PC-9 (cell line): Measurements from ENCODE around the gene ATP6V1G3. TPM values are rescaled to one million over a fixed set of nuclear protein-coding genes. Genes with fewer than 3 reads are reported as not detected.

Experiments used
- BruUV-seq: library from RNA; stranded (reverse); fragments of 400-500 nt; replicated peaks from 2 replicates; lab custom pipeline; 2021; lab: Mats Ljungman, UMichigan
- CTCF ChIA-PET: fragments of 300-600 bp; sonication (Branson Sonifier 250); formaldehyde crosslinking; loops from one replicate; lab custom pipeline; 2022; ENCODE audit warnings: antibody characterized with exemption; lab: Charles Lee
- POLR2A ChIA-PET: fragments of 300-600 bp; sonication (Branson Sonifier 250); formaldehyde crosslinking; loops from one replicate; lab custom pipeline; 2022; ENCODE audit warnings: antibody characterized with exemption; ENCODE audit not compliant: unreplicated experiment; lab: Charles Lee
- DNase-seq, 2 experiments: peaks; one replicate each; pipeline versions ENCODE4 v3.0.0 to v3.0.0-alpha.2; 2015 to 2022; ENCODE audit warnings: mixed read lengths in 1 of 2
- H2AFZ ChIP-seq: fragments of 200-600 bp; sonication (generic); 2 replicates; pipeline ENCODE4 v1.8.1; 2017; ENCODE audit warnings: antibody characterized with exemption
- H3F3A ChIP-seq: fragments of 200-600 bp; sonication (generic); 2 replicates; pipeline ENCODE4 v1.8.1; 2017; ENCODE audit warnings: antibody characterized with exemption, mild to moderate bottlenecking, low read depth; ENCODE audit not compliant: insufficient read depth
- H3K27ac ChIP-seq: fragments of 200-600 bp; sonication (generic); 2 replicates; pipeline ENCODE4 v1.6.1; 2016; ENCODE audit warnings: mixed run types
- H3K27me3 ChIP-seq: fragments of 200-600 bp; sonication (generic); 2 replicates; pipeline ENCODE4 v1.6.1; 2016; ENCODE audit warnings: low read depth, mixed run types; ENCODE audit not compliant: insufficient read depth
- H3K36me3 ChIP-seq: fragments of 200-600 bp; sonication (generic); 2 replicates; pipeline ENCODE4 v1.6.1; 2016; ENCODE audit warnings: low read depth, mixed run types
- H3K4me1 ChIP-seq: fragments of 200-600 bp; sonication (generic); replicated peaks from 2 replicates; pipeline ENCODE4 v1.6.1; 2016; ENCODE audit warnings: mixed run types; ENCODE audit not compliant: insufficient read depth
- H3K4me2 ChIP-seq: fragments of 200-600 bp; sonication (generic); 2 replicates; pipeline ENCODE4 v1.6.1; 2017; ENCODE audit warnings: mixed run types
- H3K4me3 ChIP-seq: fragments of 200-600 bp; sonication (generic); 2 replicates; pipeline ENCODE4 v1.6.1; 2016; ENCODE audit warnings: mixed run types
- H3K79me2 ChIP-seq: fragments of 200-600 bp; sonication (generic); 2 replicates; pipeline ENCODE4 v1.6.1; 2017; ENCODE audit warnings: low read depth, mixed run types
- H3K9me2 ChIP-seq: fragments of 200-600 bp; sonication (generic); 2 replicates; pipeline ENCODE4 v1.8.1; 2017; ENCODE audit warnings: mild to moderate bottlenecking; ENCODE audit not compliant: insufficient read depth
- H3K9me3 ChIP-seq: fragments of 200-600 bp; sonication (generic); 2 replicates; pipeline ENCODE4 v1.8.1; 2016; ENCODE audit warnings: low read depth; ENCODE audit not compliant: insufficient read depth
- H4K20me1 ChIP-seq: fragments of 200-600 bp; sonication (generic); 2 replicates; pipeline ENCODE4 v1.8.1; 2017; ENCODE audit not compliant: insufficient read depth
- CTCF ChIP-seq: fragments of 200-600 bp; sonication (generic); conservative IDR thresholded peaks from 2 replicates; pipeline ENCODE4 v1.6.1; 2017; ENCODE audit warnings: mixed run types, antibody characterized with exemption, mild to moderate bottlenecking, moderate library complexity
- EZH2 ChIP-seq: fragments of 200-600 bp; sonication (generic); IDR thresholded peaks from 2 replicates; pipeline ENCODE4 v1.8.0; 2017; ENCODE audit warnings: antibody characterized with exemption, low read depth
- intact Hi-C: fragments of 100-400 bp; cut with micrococcal nuclease; formaldehyde crosslinking; loops from one replicate; pipeline ENCODE4 v1.10.0; 2022; ENCODE audit not compliant: unreplicated experiment
- total RNA-seq: library from RNA; stranded (reverse); gene quantifications from 2 replicates; pipeline ENCODE4 v1.2.3, GENCODE V29; 2021

The ATP6V1G3 gene
- total RNA-seq, 1 experiment from 2014 or later, result not detected

GRCh38 chr1:198483645-198484044, 56.8 kb downstream of the ATP6V1G3 start:
- ChIA-PET POLR2A (no interaction called here), CTCF (no interaction called here)
- Histone ChIP-seq H3F3A (no peaks in the 10 kb centered on the region; the same call in 1 of the 2 replicates), H4K20me1 (no peaks in the 10 kb centered on the region), H3K9me3 (no peaks in the 10 kb centered on the region), H3K27me3 (no peaks in the 10 kb centered on the region), H3K36me3 (no peaks in the 10 kb centered on the region), H3K4me2 (no peak overlapping the region), H3K79me2 (no peaks in the 10 kb centered on the region), H3K27ac (no peak overlapping the region), H3K9me2 (peaks cover 6% of the 10 kb centered on the region; the same call in 1 of the 2 replicates), H2AFZ (no peak overlapping the region), H3K4me3 (no peak overlapping the region), H3K4me1 (no peaks in the 10 kb centered on the region)
- DNase-seq, result no peak
- TF ChIP-seq EZH2 (no peak), CTCF (no peak)
- intact Hi-C loops, result no loop called here
- BruUV-seq, result no TSS peak

GRCh38 chr1:198483006-198483405, 57.5 kb downstream of the ATP6V1G3 start:
- ChIA-PET CTCF (no interaction called here), POLR2A (no interaction called here)
- no TSS peak for BruUV-seq
- Histone ChIP-seq H3K36me3 (no peaks in the 10 kb centered on the region), H3K4me3 (no peak overlapping the region), H3K9me2 (peaks cover 6% of the 10 kb centered on the region; the same call in 1 of the 2 replicates), H2AFZ (no peak overlapping the region), H3K27ac (no peak overlapping the region), H4K20me1 (no peaks in the 10 kb centered on the region), H3K9me3 (no peaks in the 10 kb centered on the region), H3K79me2 (no peaks in the 10 kb centered on the region), H3F3A (no peaks in the 10 kb centered on the region; the same call in 1 of the 2 replicates), H3K4me2 (no peak overlapping the region), H3K4me1 (no peaks in the 10 kb centered on the region), H3K27me3 (no peaks in the 10 kb centered on the region)
- intact Hi-C loops, result no loop called here
- TF ChIP-seq EZH2, result no peak
- TF ChIP-seq CTCF, result no peak
- DNase-seq, result no peak

- Histone ChIP-seq H3K27me3 (no peaks in the 10 kb centered on the region), H2AFZ (no peak overlapping the region), H3K36me3 (no peaks in the 10 kb centered on the region), H3K9me3 (no peaks in the 10 kb centered on the region), H3K27ac (no peak overlapping the region), H3K4me2 (no peak overlapping the region), H3K79me2 (no peaks in the 10 kb centered on the region), H3K4me3 (no peak overlapping the region), H3K9me2 (peaks cover 6% of the 10 kb centered on the region; the same call in 1 of the 2 replicates), H4K20me1 (no peaks in the 10 kb centered on the region), H3F3A (no peaks in the 10 kb centered on the region), H3K4me1 (no peaks in the 10 kb centered on the region)
- no peak for DNase-seq
- no peak for TF ChIP-seq CTCF
- TF ChIP-seq EZH2, result no peak
- intact Hi-C loops, result no loop called here
- CTCF ChIA-PET, result no interaction called here
- POLR2A ChIA-PET, result interaction anchor here (0.6 kb wide), 1 partner anchor 175 kb away, joined by 8 read pairs; no protein-coding TSS in a partner anchor
- no TSS peak for BruUV-seq
Measured at GRCh38 chr1:198481661-198482060, 58.8 kb downstream of the ATP6V1G3 start.
